SHP77 treated with DMSO at 0.1 percent for 48 hours (cell line): Measurements from ENCODE around the gene PPIP5K2.
A peak's percentile ranks its signal among the peaks of the same experiment; 100 is the strongest.
"Not testable (repeated sequence)": the region's sequence is repeated elsewhere in the genome, so short reads cannot be mapped to it uniquely, and the experiment has no call there.

Experiments
- DNase-seq: peaks from one replicate; lab custom pipeline; 2025; lab: John Stamatoyannopoulos, UW

Gene PPIP5K2

GRCh38 chr5:103119765-103120606, at the start of gene PPIP5K2, which contains the start of gene GIN1:
TSS of gene PPIP5K2 (plus strand) at chr5:103120301. CDS start at chr5:103129590, 9,289 bp downstream.
TSS of gene GIN1 (minus strand) at chr5:103120138. CDS start at chr5:103108707, 11,431 bp downstream.
- peak; percentile 95 for DNase-seq

GRCh38 chr5:103073500-103073899, 46.6 kb upstream of the PPIP5K2 start:
- not testable (repeated sequence) for DNase-seq

DNA sequence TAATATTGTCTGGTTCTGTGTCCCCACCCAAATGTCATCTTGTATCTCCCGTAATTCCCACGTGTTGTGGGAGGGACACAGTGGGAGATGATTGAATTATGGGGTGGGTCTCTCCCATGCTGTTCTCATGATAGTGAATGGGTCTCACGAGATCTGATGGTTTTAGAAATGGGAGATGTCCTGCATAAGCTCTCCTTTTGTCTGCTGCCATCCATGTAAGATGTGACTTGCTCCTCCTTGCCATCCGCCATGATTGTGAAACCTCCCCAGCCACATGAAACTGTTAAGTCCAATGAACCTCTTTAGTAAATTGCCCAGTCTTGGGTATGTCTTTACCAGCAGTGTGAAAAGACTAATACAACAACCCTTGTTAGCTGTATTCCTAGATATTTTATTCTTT, 44.7 kb upstream of the PPIP5K2 start:
- no peak for DNase-seq

- no peak for DNase-seq
These were observed 40.3 kb upstream of the PPIP5K2 start for GRCh38 chr5:103079796-103080195.

GRCh38 chr5:103086547-103086946, 33.6 kb upstream of the PPIP5K2 start:
- no peak for DNase-seq

DNA sequence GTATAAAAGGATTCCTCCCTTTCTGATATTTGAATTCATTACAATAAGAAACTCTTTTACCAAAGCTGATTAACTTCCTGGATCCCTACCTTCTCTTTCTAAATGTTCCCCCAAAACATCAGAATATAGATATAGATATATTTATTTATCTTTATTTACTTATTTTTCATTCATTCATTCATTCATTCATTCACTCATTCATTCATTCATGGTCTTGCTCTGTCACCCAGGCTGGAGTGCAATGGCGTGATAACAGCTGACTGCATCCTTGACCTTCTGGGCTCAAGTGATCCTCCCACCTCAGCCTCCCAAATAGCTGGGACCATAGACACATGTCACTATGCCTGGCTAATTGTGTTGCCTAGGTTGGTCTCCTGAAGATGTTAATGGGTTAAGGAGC, 30.8 kb upstream of the PPIP5K2 start:
- DNase-seq = no peak

GRCh38 chr5:103090791-103091190, 29.3 kb upstream of the PPIP5K2 start:
- no peak for DNase-seq

DNA sequence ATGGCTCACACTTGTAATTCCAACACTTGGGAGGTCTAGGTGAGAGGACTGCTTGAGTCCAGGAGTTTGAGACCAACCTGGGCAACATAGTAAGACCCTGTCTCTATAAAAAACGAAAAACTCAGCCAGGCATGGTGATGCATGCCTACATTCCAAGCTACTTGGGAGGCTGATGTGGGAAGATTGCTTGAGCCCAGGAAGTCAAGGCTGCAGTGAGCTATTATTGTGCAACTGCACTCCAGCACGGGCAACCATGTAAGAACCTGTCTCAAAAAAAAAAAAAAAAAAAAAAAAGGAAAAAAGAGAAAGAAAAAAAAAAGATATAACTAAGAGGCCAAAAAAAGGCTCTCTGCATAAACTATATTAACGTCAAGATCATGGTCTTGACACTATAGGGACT, 27.4 kb upstream of the PPIP5K2 start:
- DNase-seq = no peak

GRCh38 chr5:103093727-103094126, 26.4 kb upstream of the PPIP5K2 start:
- no peak for DNase-seq

DNA sequence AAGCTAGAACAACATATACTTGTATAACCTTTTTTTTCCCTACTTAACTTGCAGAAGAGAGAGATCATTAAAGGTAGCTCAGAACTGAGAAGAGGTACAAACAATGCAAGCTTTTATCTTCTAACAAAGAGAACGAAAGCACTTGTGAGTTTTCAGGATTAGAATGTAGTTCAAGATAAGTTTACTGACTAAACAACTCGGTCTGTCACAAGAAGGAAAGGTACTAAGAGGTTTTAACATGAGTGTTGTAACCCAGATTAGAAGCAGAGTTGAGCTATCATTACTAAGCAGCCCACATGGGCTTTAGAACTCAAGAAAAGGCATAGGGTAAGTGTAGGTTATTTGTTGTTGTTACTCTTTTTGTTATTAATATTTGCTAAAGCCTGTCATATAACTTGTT, 25.4 kb upstream of the PPIP5K2 start:
- no peak for DNase-seq

- no peak for DNase-seq
These were observed 21.1 kb upstream of the PPIP5K2 start for GRCh38 chr5:103098993-103099392.

GRCh38 chr5:103101079-103101750, 18.9 kb upstream of the PPIP5K2 start:
- no peak for DNase-seq

DNA sequence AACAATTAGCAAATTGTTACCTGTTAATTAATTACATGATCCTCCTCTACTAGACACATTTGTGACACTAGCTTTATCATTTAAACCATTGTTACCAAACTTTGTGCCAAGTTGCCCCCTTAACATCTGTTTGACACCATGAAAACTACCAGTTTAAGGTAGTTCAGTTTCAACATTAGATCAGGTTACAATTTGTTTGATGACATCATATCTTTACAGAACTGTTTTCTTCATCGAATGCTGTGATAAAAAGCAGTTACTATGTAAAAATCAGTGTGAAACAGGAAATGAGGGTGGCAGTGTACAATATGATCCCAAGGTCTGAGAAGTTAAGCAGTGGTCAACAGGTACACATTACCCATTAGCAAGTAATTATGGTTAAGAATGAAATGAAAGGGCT, 17.9 kb upstream of the PPIP5K2 start:
- DNase-seq = no peak

GRCh38 chr5:103108086-103108485, 12.0 kb upstream of the PPIP5K2 start:
- no peak for DNase-seq

DNA sequence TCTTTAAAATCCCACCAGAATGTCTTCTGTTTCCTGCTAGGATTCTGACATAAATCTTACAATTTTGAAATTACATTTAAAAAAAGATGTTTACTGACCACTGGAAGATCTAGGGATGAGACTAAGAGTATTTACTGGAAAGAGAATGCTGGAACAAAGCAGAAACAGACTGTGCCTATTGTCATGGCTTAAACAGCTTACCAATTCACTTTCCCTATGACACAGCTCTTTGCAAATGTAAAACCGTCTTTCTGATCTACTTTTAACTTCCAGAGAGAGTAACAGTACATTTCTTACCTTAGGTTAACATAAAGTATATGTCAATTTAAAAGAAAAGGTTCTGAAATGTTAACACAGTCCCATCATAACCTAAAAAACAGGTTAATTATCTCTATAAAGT, 10.8 kb upstream of the PPIP5K2 start:
- no peak for DNase-seq

DNA sequence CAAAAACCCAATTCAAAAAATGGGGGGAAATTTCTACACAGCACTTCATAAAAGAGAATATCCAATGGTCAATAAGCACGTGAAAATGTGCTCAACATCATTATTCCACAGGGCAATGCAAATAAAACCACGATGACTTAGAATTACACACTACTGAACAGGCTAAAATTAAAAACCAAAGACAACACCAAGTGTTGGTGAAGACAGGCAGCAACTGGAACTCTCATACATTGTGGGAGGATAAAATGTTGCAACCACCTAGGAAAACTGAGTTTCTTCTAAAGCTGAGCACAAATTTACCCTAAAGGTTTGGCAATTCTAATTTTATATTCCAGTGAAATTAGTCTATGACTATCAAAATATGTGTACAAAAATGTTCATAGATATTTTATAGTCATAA, 9.7 kb upstream of the PPIP5K2 start:
- no peak for DNase-seq

GRCh38 chr5:103111468-103111867, 8.6 kb upstream of the PPIP5K2 start:
- DNase-seq = no peak

DNA sequence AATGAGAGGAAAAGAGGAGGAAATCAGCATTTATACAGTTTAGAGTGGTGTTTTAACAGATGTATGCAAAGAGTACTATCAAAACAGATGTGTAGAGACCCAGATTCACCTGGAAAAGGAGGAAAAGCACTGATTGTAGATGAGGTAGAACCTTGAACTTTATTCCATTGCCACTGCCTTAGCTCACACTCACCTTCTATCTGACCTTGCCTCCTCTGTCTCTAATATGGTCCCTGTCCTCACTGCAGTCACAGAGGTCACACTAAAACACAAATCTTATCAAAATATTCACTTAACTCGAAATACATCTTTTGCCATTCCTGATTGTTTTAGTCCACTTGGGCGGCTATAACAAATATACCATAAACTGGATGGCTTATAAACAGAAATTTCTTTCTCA, 7.2 kb upstream of the PPIP5K2 start:
- no peak for DNase-seq

GRCh38 chr5:103114440-103114839, 5.7 kb upstream of the PPIP5K2 start:
- DNase-seq = no peak

GRCh38 chr5:103117471-103117991, 2.6 kb upstream of the PPIP5K2 start:
- DNase-seq = no peak

DNA sequence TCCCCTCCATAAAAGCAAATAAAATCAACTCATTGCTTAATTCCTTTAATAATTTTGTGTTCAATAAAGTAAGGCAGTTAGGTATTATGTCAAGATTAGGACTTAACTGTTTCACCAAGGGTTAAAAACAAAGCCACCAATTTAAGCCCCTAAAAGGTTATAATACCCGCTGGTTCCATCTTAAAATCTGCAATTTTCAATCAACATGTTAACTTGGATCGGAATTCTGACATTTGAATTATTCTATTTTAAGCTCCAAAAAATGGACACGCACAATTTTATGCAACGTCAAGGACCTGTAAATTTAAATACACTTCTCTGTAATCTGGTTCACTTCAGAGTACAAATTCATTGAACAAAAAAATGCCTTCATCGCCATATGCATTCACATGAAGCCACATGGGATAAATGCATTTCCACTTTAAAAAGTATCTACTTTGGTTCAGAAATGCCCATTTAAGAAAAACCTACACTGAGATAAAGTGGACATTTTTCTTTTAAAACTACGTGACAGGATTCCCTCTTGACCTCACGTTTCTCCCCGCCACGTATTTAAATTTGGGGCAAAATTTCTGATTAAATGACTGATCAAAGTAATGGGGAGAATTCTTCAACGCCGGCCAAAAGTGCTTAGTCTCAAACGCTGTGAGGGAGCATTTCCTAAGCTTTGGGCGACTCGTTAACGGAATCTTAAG, 884 bp upstream of the PPIP5K2 start:
- peak; percentile 52 for DNase-seq

GRCh38 chr5:103120607-103121200, 603 bp downstream of the PPIP5K2 start:
- DNase-seq = no peak
